Panc1 (cell line): ENCODE results near the gene E4F1. TPM values are rescaled to one million over a fixed set of nuclear protein-coding genes. Genes with fewer than 3 reads are reported as not detected.

Source experiments
- ATAC-seq: fragments of 200-7000 bp; cut with Tn5 transposase; 2 replicates; pipeline ENCODE4 v1.9.1; 2020; ENCODE audit warnings: mild to moderate bottlenecking, moderate library complexity
- BruUV-seq: library from RNA; stranded (reverse); fragments of 400-500 nt; replicated peaks from 2 replicates; lab custom pipeline; 2021; lab: Mats Ljungman, UMichigan
- CTCF ChIA-PET: fragments of 300-600 bp; sonication (Branson Sonifier 250); formaldehyde crosslinking; loops from one replicate; lab custom pipeline; 2022; ENCODE audit warnings: antibody characterized with exemption; lab: Charles Lee
- POLR2A ChIA-PET: fragments of 300-600 bp; sonication (Branson Sonifier 250); formaldehyde crosslinking; loops from one replicate; lab custom pipeline; 2022; ENCODE audit warnings: antibody characterized with exemption; lab: Charles Lee
- DNase-seq: peaks from one replicate; pipeline ENCODE4 v3.0.0-alpha.2; 2010; ENCODE audit warnings: low read depth, low spot score
- H3K27ac ChIP-seq: 2 replicates; pipeline ENCODE4 v1.5.1; 2011; ENCODE audit warnings: mild to moderate bottlenecking, low read length, inconsistent platforms
- H3K27me3 ChIP-seq: fragments of 200-500 bp; sonication (Bioruptor generic); 2 replicates; pipeline ENCODE4 v1.6.0; 2014; ENCODE audit warnings: low read length, inconsistent platforms; ENCODE audit not compliant: control insufficient read depth, insufficient read depth
- H3K36me3 ChIP-seq: fragments of 200-500 bp; sonication (Bioruptor generic); 2 replicates; pipeline ENCODE4 v1.5.1; 2014; ENCODE audit warnings: inconsistent platforms, mild to moderate bottlenecking, low read length, moderate library complexity; ENCODE audit not compliant: control insufficient read depth, insufficient read depth
- H3K4me1 ChIP-seq: 2 replicates; pipeline ENCODE4 v1.5.1; 2011; ENCODE audit warnings: inconsistent platforms, mild to moderate bottlenecking, low read length, moderate library complexity; ENCODE audit not compliant: control insufficient read depth, insufficient read depth
- H3K4me3 ChIP-seq, 2 experiments: 2 replicates each; pipeline ENCODE4 v1.5.1; 2011 to 2012; ENCODE audit warnings: low read depth in 2 of 2, low read length in 2 of 2, mild to moderate bottlenecking in 2 of 2, inconsistent platforms in 1 of 2, moderate library complexity in 1 of 2
- H3K9me3 ChIP-seq: fragments of 200-500 bp; sonication (Bioruptor generic); 2 replicates; pipeline ENCODE4 v1.5.1; 2014; ENCODE audit warnings: low read depth, mild to moderate bottlenecking, inconsistent platforms, low read length, moderate library complexity; ENCODE audit not compliant: control insufficient read depth, insufficient read depth
- CTCF ChIP-seq: fragments of 450-650 bp; IDR thresholded peaks from 2 replicates; pipeline ENCODE4 v1.5.1; 2017; ENCODE audit warnings: mild to moderate bottlenecking
- POLR2AphosphoS5 ChIP-seq: IDR thresholded peaks from 2 replicates; pipeline ENCODE4 v1.6.1; 2012; ENCODE audit warnings: mild to moderate bottlenecking, low read depth, low read length, moderate library complexity
- REST ChIP-seq, 2 experiments: IDR thresholded peaks; 2 replicates each; pipeline ENCODE4 v1.6.1; 2011 to 2012; ENCODE audit warnings: low read depth in 2 of 2, control low read depth in 1 of 2, low read length in 1 of 2, mild to moderate bottlenecking in 1 of 2, moderate library complexity in 1 of 2; ENCODE audit not compliant: insufficient read depth in 1 of 2
- SIN3A ChIP-seq: IDR thresholded peaks from 2 replicates; pipeline ENCODE4 v1.6.1; 2012; ENCODE audit warnings: low read depth, mild to moderate bottlenecking, low read length, moderate library complexity, borderline replicate concordance; ENCODE audit not compliant: insufficient read depth
- TCF7L2 ChIP-seq: IDR thresholded peaks from 2 replicates; pipeline ENCODE4 v1.6.1; 2011; ENCODE audit warnings: mild to moderate bottlenecking, low read depth, low read length, inconsistent platforms
- in situ Hi-C: cut with HindIII; loops from 2 replicates; pipeline ENCODE4 v1.10.0; 2016; ENCODE audit warnings: low sequenced_read_pairs, low pct_unique_long_range_greater_than_20kb
- intact Hi-C: fragments of 100-400 bp; cut with micrococcal nuclease; formaldehyde crosslinking; loops from one replicate; pipeline ENCODE4 v1.10.0; 2022; ENCODE audit not compliant: unreplicated experiment
- total RNA-seq: library from RNA; stranded (reverse); gene quantifications from one replicate; pipeline ENCODE4 v1.2.1, GENCODE V29; 2021; ENCODE audit not compliant: unreplicated experiment

E4F1 gene
- total RNA-seq, 1 experiment from 2014 or later: 50.8 TPM

- Histone ChIP-seq H3K9me3 (no peaks in the 10 kb centered on the region), H3K4me1 (peaks cover 5% of the 10 kb centered on the region), H3K4me3 (no peak overlapping the region), H3K36me3 (no peaks in the 10 kb centered on the region; the same call in 1 of the 2 replicates), H3K27me3 (no peaks in the 10 kb centered on the region), H3K27ac (no peak overlapping the region)
- intact Hi-C loops: no loop called here
- no peak for ATAC-seq
- TF ChIP-seq REST (IDR thresholded peaks at IDR 0.05; ENCODE audit: insufficient read depth in 1 of 2, low read depth in 2 of 2, low read length in 1 of 2) (no peak), CTCF (no peak), SIN3A (no peak), TCF7L2 (no peak)
- ChIA-PET CTCF (no interaction called here), POLR2A (no interaction called here)
- no TSS peak for BruUV-seq
- in situ Hi-C loops: no loop called here
- DNase-seq: no peak
Observed at GRCh38 chr16:2233872-2234812, 10.8 kb downstream of the E4F1 start.

GRCh38 chr16:2234813-2235170 is 11.4 kb downstream of the E4F1 start:
- no peaks in the 10 kb centered on the region for H3K27me3 ChIP-seq
- ATAC-seq (no peak), DNase-seq (no peak)
- intact Hi-C loops (no loop called here), in situ Hi-C loops (no loop called here)
- no TSS peak for BruUV-seq
- peaks cover 8% of the 10 kb centered on the region for H3K4me1 ChIP-seq
- H3K27ac ChIP-seq: no peak overlapping the region
- ChIA-PET CTCF (no interaction called here), POLR2A (no interaction called here)
- TF ChIP-seq SIN3A (no peak), REST (IDR thresholded peaks at IDR 0.05; ENCODE audit: insufficient read depth in 1 of 2, low read depth in 2 of 2, low read length in 1 of 2) (no peak), CTCF (no peak), TCF7L2 (no peak), POLR2AphosphoS5 (no peak)
- H3K4me3 ChIP-seq: no peak overlapping the region
- H3K9me3 ChIP-seq: no peaks in the 10 kb centered on the region
- H3K36me3 ChIP-seq: no peaks in the 10 kb centered on the region; the same call in 1 of the 2 replicates
